Measurements from ENCODE around the gene DNMT3B.

Gene DNMT3B

DNA sequence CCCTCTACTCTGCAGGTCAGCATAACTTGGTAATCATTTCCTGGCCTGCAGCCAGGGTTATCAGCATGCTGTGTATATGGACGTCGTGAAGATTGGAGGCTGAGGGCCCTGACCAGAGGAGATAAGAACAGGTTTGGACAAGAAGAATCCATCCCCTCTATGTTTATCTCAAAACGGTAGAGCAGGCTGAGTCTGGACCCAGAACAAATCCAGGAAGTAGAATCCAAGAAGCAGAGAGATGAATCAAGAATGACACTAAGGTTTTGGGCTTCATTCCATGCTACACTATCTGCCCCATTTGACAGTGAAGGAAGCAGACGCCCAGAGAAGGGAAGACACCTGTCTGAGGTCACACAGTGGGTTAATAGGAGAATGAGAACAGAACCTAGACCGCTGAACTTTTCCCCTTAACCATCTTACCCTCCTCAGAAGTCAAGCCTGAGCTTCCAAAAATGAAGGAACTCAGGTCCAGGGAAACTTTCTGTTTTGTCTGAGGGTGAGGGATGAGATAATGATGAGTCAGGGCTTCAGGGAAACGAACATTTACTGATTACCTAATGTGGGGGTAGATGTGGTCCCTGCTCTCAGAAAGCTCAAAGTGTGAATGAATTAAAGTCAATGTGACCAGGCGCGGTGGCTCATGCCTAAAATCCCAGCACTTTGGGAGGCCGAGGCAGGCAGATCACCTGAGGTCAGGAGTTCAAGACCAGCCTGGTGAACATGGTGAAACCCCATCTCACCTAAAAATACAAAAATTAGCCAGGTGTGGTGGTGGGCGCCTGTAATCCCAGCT, 9.5 kb upstream of the DNMT3B start:
- TF ChIP-seq, protein P1, sequence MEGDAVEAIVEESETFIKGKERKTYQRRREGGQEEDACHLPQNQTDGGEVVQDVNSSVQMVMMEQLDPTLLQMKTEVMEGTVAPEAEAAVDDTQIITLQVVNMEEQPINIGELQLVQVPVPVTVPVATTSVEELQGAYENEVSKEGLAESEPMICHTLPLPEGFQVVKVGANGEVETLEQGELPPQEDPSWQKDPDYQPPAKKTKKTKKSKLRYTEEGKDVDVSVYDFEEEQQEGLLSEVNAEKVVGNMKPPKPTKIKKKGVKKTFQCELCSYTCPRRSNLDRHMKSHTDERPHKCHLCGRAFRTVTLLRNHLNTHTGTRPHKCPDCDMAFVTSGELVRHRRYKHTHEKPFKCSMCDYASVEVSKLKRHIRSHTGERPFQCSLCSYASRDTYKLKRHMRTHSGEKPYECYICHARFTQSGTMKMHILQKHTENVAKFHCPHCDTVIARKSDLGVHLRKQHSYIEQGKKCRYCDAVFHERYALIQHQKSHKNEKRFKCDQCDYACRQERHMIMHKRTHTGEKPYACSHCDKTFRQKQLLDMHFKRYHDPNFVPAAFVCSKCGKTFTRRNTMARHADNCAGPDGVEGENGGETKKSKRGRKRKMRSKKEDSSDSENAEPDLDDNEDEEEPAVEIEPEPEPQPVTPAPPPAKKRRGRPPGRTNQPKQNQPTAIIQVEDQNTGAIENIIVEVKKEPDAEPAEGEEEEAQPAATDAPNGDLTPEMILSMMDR (IDR thresholded peaks at IDR 0.05; ENCODE audit: low read depth, low read length): no peak
- H3K4me3 ChIP-seq (replicated peaks in 1 of 2; ENCODE audit: low read depth in 2 of 2, low read length in 2 of 2): no peak overlapping the region
- peak; percentile 54 to 78 for DNase-seq (ENCODE audit: low read depth in 2 of 2)

DNA sequence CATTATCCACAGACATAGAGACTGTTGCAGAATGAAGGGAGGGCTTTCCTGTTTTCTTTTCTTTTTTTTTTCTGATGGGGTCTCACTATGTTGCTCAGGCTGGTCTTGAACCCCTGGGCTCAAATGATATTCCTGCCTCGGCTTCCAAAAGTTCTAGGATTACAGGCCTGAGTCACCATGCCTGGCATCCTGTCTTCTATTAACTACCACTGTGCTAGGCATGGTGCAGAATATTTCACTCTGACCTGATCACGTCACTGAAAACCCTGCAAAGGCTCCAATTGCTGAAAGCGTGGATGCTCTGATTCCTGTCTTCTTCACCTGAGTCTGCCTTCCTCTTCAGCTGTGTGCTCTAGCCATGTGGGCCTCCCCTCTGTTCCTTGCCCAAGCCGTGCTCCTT, 8.5 kb upstream of the DNMT3B start:
- H3K4me3 ChIP-seq (replicated peaks in 1 of 2; ENCODE audit: low read depth in 2 of 2, low read length in 2 of 2): no peak overlapping the region
- no peak for DNase-seq (ENCODE audit: low read depth in 2 of 2)
- TF ChIP-seq, protein P1 (IDR thresholded peaks at IDR 0.05; ENCODE audit: low read depth, low read length): no peak

DNA sequence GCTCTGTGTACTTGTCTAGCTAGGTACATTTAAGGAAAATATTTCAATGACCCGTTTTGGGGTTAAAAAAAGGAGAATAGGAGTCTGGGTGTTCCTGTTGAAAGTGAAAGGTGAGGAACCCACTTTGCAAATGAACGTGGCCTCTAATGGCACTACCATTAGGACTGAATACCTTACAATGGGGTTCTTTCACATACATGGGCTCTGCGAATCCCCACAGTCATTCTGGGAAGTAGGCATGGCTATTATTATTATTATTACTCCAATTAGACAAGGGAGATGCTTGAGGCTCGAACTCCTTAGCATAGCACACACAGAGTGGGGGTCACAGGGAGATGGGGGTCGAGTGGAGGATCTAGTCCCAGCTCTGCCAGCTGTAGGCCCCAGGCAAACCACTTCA, 6.0 kb upstream of the DNMT3B start:
- TF ChIP-seq, protein P1 (IDR thresholded peaks at IDR 0.05; ENCODE audit: low read depth, low read length): no peak
- no peak overlapping the region for H3K4me3 ChIP-seq (replicated peaks in 1 of 2; ENCODE audit: low read depth in 2 of 2, low read length in 2 of 2)
- DNase-seq (ENCODE audit: low read depth in 2 of 2): no peak

DNA sequence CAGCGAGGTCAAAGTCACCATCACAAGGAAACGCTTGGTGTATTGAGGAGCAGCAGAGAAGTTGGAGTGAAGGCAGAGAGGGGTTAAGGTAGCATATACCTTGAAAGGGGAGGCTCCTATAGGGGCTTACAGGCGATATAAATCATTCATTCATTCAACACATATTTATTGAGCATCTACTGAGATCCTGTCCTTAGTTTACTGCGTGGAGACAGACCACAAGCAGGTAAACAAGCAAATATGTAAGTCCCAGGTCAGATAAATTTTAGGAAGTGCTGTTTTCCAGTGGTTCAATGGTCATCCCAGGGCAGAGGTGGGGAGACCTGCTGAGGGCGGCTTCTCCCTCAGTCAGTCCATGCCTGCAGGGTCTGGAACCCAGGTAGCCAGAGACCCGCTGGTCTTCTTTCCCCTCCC, 761 bp upstream of the DNMT3B start:
- peak overlapping the region; percentile 39 to 71 for H3K4me3 ChIP-seq (replicated peaks in 1 of 2; ENCODE audit: low read depth in 2 of 2, low read length in 2 of 2)
- TF ChIP-seq, protein P1 (IDR thresholded peaks at IDR 0.05; ENCODE audit: low read depth, low read length): no peak
- DNase-seq (ENCODE audit: low read depth in 2 of 2): no peak

DNA sequence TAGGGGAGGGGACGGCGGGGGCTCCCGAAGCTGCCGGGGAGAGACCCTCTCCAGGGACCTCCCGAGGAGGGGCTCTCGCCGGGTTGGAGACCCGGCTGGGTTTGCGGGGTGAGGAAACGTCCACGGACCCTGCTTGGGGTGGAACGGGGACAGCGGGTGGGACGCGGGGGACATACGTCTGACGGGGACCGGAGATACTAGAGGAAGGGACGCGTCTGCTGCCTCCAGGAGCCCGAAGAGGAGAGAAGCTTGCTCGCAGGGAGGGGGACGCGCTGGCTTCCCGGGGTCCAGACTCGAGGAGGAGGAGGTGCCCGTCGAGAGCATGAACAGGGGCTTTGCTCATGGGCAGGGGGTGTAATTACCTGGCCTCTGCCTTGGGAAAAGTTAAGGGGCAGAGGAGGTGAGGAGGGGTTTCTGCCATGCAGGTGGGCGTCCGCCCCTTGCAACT, 593 bp downstream of the DNMT3B start:
- no peak for DNase-seq (ENCODE audit: low read depth in 2 of 2)
- TF ChIP-seq, protein P1 (IDR thresholded peaks at IDR 0.05; ENCODE audit: low read depth, low read length): no peak
- peak overlapping the region; percentile 71 to 88 for H3K4me3 ChIP-seq (replicated peaks in 1 of 2; ENCODE audit: low read depth in 2 of 2, low read length in 2 of 2)

DNA sequence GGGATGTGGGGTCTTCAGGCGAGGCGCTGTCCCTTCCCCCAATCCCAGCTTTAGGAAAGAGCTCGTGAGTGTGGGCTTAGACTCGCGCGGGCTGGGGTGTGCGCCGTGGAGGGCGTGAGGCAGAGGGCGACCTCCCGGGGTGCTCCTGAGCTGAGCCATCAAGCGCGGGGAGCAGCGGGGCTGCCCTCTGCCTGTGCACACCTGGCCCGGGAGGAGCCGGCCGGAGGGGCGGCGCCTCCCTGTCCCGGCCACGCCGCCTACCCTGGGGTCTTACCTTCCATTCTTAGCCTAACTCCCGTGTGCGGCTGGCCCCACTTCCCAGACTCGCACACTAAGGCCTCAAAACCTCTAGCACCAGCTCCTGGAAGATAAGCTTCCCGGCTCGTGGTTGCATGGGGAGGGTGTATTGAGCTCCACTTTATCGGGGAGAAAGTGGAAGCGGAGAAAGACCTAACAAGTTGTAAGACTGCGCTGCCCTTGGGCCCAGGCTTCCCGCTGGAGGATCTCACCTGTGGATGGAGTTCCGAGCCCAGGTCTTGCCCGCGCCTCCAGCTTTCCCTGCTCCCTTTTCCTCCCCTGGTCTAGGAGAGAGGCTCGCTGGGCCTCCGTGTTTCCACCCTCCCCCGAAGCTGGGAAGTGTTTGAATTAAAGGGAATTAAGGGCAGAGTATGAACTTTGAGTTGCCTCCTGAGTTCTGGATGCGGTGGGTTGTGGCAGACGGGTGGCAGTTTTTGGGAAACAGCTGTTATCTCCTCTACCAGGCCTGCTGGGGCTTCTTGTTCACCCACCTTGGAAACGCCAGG, 1.2 kb downstream of the DNMT3B start:
- peak overlapping the region; percentile 71 to 88 for H3K4me3 ChIP-seq (replicated peaks in 1 of 2; ENCODE audit: low read depth in 2 of 2, low read length in 2 of 2)
- no peak for DNase-seq (ENCODE audit: low read depth in 2 of 2)
- TF ChIP-seq, protein P1 (IDR thresholded peaks at IDR 0.05; ENCODE audit: low read depth, low read length): no peak

Measured in cardiac fibroblast (primary cell).